Spleen (tissue), 11 donors: Measurements from ENCODE around the gene LPAR3. TPM values are rescaled to one million over a fixed set of nuclear protein-coding genes. Genes with fewer than 3 reads are reported as not detected.

Experiments
- DNase-seq: peaks from one replicate; pipeline ENCODE4 v3.0.0-alpha.2; 2020
- H3K27ac ChIP-seq, 8 donors: fragments of 200-600 bp; sonication (generic) in 7 of 8; 1 replicate in 4 of 8; 2 replicates in 4 of 8; pipeline versions ENCODE4 v1.5.0 to v1.8.0; 2016 to 2021; ENCODE audit warnings: inconsistent platforms in 4 of 8, mild to moderate bottlenecking in 4 of 8, moderate library complexity in 1 of 8
- H3K27me3 ChIP-seq, 7 donors: fragments of 200-600 bp; sonication (generic) in 6 of 7; replicated peaks in 1 of 7; 1 replicate in 4 of 7; 2 replicates in 3 of 7; pipeline versions ENCODE4 v1.5.0 to v1.8.0; 2016 to 2021; ENCODE audit warnings: inconsistent platforms in 3 of 7, mild to moderate bottlenecking in 1 of 7
- H3K36me3 ChIP-seq, 6 donors: fragments of 200-600 bp; sonication (generic) in 5 of 6; 1 replicate in 4 of 6; 2 replicates in 2 of 6; pipeline versions ENCODE4 v1.5.0 to v1.8.0; 2016 to 2021; ENCODE audit warnings: inconsistent platforms in 2 of 6
- H3K4me1 ChIP-seq, 6 donors: fragments of 200-600 bp; sonication (generic) in 5 of 6; 1 replicate in 3 of 6; 2 replicates in 3 of 6; pipeline versions ENCODE4 v1.5.0 to v1.8.0; 2016 to 2021; ENCODE audit warnings: inconsistent platforms in 3 of 6
- H3K4me3 ChIP-seq, 8 donors: fragments of 200-600 bp; sonication (generic) in 7 of 8; 1 replicate in 4 of 8; 2 replicates in 4 of 8; pipeline versions ENCODE4 v1.5.0 to v1.8.0; 2016 to 2021; ENCODE audit warnings: inconsistent platforms in 4 of 8, mild to moderate bottlenecking in 4 of 8, moderate library complexity in 2 of 8
- H3K9me3 ChIP-seq, 8 donors: fragments of 200-600 bp; sonication (generic) in 7 of 8; 1 replicate in 4 of 8; 2 replicates in 4 of 8; pipeline versions ENCODE4 v1.5.0 to v1.8.0; 2016 to 2021; ENCODE audit warnings: inconsistent platforms in 4 of 8
- CTCF ChIP-seq, 11 experiments: fragments of 200-600 bp in 7 of 11; fragments of 450-650 bp in 4 of 11; sonication (generic) in 4 of 11; IDR thresholded peaks in 8 of 11; conservative IDR thresholded peaks in 3 of 11; 1 replicate in 7 of 11; 2 replicates in 4 of 11; pipeline versions ENCODE4 v1.4.0 to v1.8.0; 2016 to 2021; ENCODE audit warnings: antibody characterized with exemption in 11 of 11, inconsistent platforms in 4 of 11, mild to moderate bottlenecking in 1 of 11
- POLR2A ChIP-seq, 3 donors: fragments of 450-650 bp; IDR thresholded peaks; one replicate each; pipeline ENCODE4 v1.5.1; 2017; ENCODE audit warnings: antibody characterized with exemption in 3 of 3, mild to moderate bottlenecking in 1 of 3
- POLR2AphosphoS5 ChIP-seq, 3 donors: sonication (generic); formaldehyde crosslinking; IDR thresholded peaks; one replicate each; pipeline ENCODE4 v1.5.1; 2017; ENCODE audit warnings: antibody characterized with exemption in 3 of 3
- WGBS, 5 donors: extraction: QIAGEN DNeasy Blood & Tissue Kit in 3 of 5; methylation state at CpG; one replicate each; pipeline versions ENCODE4 v1.1.5 to v1.1.7; 2013 to 2018; 5-methylcytosine and 5-hydroxymethylcytosine counted together
- intact Hi-C: fragments of 100-400 bp; cut with DNase I; formaldehyde crosslinking; loops from one replicate; pipeline ENCODE4 v1.15.0; 2023; ENCODE audit warnings: low total_unique reads
- polyA plus RNA-seq, 3 donors: library from polyadenylated mRNA; stranded (reverse); fragments of 200-250 nt; gene quantifications; one replicate each; pipeline ENCODE4 v1.2.1, GENCODE V29; 2013
- total RNA-seq, 7 donors: library from RNA; depleted of rRNA in 3 of 7; stranded (reverse); fragments of >200 nt in 3 of 7; fragmentation: NEBNext Ultra II Directional in 4 of 7; extraction: Animal tissue kit (Norgen Biotek cat#: 25700) in 4 of 7; gene quantifications; one replicate each; pipeline versions ENCODE4 v1.1.0 to v1.2.1, GENCODE V29; 2016 to 2021
- donor health status: healthy with polysubstance abuse.
- donor health status: DM: no; HTN: no; CAD: no; lungs with moderate emphysema.
- donor health status: DM: no; HTN: no; CAD: no.
- donor health status: Bipolar disorder and iron deficiency.
- donor health status: healthy.
- donor health status: DM: no; HTN: no; CAD: no.
- donor health status: DM: yes; HTN: yes; CAD: no.

The LPAR3 gene
- total and polyA plus RNA-seq, 10 donors: 0.03 to 0.85 (median 0.31) TPM

GRCh38 chr1:84853741-84854721, 39.0 kb downstream of the LPAR3 start:
- H3K36me3 ChIP-seq: no peaks in the 10 kb centered on the region
- no peak overlapping the region for H3K4me3 ChIP-seq
- H3K4me1 ChIP-seq: peaks cover 0 to 12% (median 2%) of the 10 kb centered on the region in 6 donors
- intact Hi-C loops: no loop called here
- 35 to 45% (median 37%) methylated on average over 2 of the region's 2 CpGs for WGBS, 5 donors
- no peak for DNase-seq
- no peaks in the 10 kb centered on the region for H3K9me3 ChIP-seq
- H3K27ac ChIP-seq: peak overlapping the region in 3 of 8 donors; percentile 30 to 50 (median 32)
- H3K27me3 ChIP-seq: no peaks in the 10 kb centered on the region
- no peak for TF ChIP-seq POLR2AphosphoS5 (IDR thresholded peaks at IDR 0.05)
- no peak for TF ChIP-seq CTCF (IDR thresholded peaks at IDR 0.05 in 8 of 11, conservative IDR thresholded peaks at IDR 0.05 in 3 of 11)
- TF ChIP-seq POLR2A (IDR thresholded peaks at IDR 0.05): no peak

GRCh38 chr1:84851839-84852238, 41.2 kb downstream of the LPAR3 start:
- intact Hi-C loops: no loop called here
- Histone ChIP-seq H3K27me3 (no peaks in the 10 kb centered on the region), H3K36me3 (no peaks in the 10 kb centered on the region), H3K4me3 (no peak overlapping the region), H3K9me3 (no peaks in the 10 kb centered on the region), H3K4me1 (peaks cover 0 to 12% (median 2%) of the 10 kb centered on the region in 6 donors), H3K27ac (no peak overlapping the region)
- TF ChIP-seq CTCF (IDR thresholded peaks at IDR 0.05 in 8 of 11, conservative IDR thresholded peaks at IDR 0.05 in 3 of 11) (no peak), POLR2A (IDR thresholded peaks at IDR 0.05) (no peak), POLR2AphosphoS5 (IDR thresholded peaks at IDR 0.05) (no peak)
- 84 to 92% (median 88%) methylated on average over 7 to 8 of the region's 8 CpGs for WGBS, 5 donors
- no peak for DNase-seq

GRCh38 chr1:84849357-84849975, 43.5 kb downstream of the LPAR3 start:
- no peak overlapping the region for H3K27ac ChIP-seq
- TF ChIP-seq POLR2AphosphoS5 (IDR thresholded peaks at IDR 0.05) (no peak), POLR2A (IDR thresholded peaks at IDR 0.05) (no peak), CTCF (IDR thresholded peaks at IDR 0.05 in 8 of 11, conservative IDR thresholded peaks at IDR 0.05 in 3 of 11) (no peak)
- no peaks in the 10 kb centered on the region for H3K36me3 ChIP-seq
- intact Hi-C loops: no loop called here
- no peak overlapping the region for H3K4me3 ChIP-seq
- DNase-seq: no peak
- WGBS, 5 donors: 73 to 89% (median 74%) methylated on average over 7 of the region's 7 CpGs
- no peaks in the 10 kb centered on the region for H3K27me3 ChIP-seq
- peaks cover 0 to 7% (median 2%) of the 10 kb centered on the region in 6 donors for H3K4me1 ChIP-seq
- no peaks in the 10 kb centered on the region for H3K9me3 ChIP-seq
